GM18519 (cell line): ENCODE measurements around the gene BUB1.
"Not testable (repeated sequence)": the region's sequence is repeated elsewhere in the genome, so short reads cannot be mapped to it uniquely, and the experiment has no call there.

Source experiments
- ATAC-seq: cut with Tn5 transposase; IDR thresholded peaks from one replicate; pipeline ENCODE4 v1.9.1; 2021; ENCODE audit warnings: mild to moderate bottlenecking, moderate library complexity; ENCODE audit not compliant: unreplicated experiment, low FRiP score

BUB1 gene

GRCh38 chr2:110660558-110660957 lies 17.3 kb downstream of the BUB1 start:
- ATAC-seq = no peak

GRCh38 chr2:110659248-110659647 lies 18.6 kb downstream of the BUB1 start:
- ATAC-seq = no peak

- ATAC-seq = no peak
Observed at GRCh38 chr2:110657724-110658305, 20.0 kb downstream of the BUB1 start.

GRCh38 chr2:110655701-110656100 lies 22.2 kb downstream of the BUB1 start:
- no peak for ATAC-seq

GRCh38 chr2:110653861-110654260 lies 24.0 kb downstream of the BUB1 start:
- ATAC-seq = no peak

GRCh38 chr2:110650346-110650745 lies 27.5 kb downstream of the BUB1 start:
- no peak for ATAC-seq

- no peak for ATAC-seq
Observed at GRCh38 chr2:110647777-110648176, 30.1 kb downstream of the BUB1 start.

GRCh38 chr2:110645616-110646015 lies 32.2 kb downstream of the BUB1 start:
- no peak for ATAC-seq

- ATAC-seq = no peak
Observed at GRCh38 chr2:110644357-110644756, 33.5 kb downstream of the BUB1 start.

- no peak for ATAC-seq
Observed at GRCh38 chr2:110642360-110642759, 35.5 kb downstream of the BUB1 start.

GRCh38 chr2:110639972-110640371 lies 37.9 kb downstream of the BUB1 start:
- ATAC-seq = no peak

- no peak for ATAC-seq
Observed at GRCh38 chr2:110638952-110639695, 38.7 kb downstream of the BUB1 start.

- no peak for ATAC-seq
Observed at GRCh38 chr2:110638004-110638403, 39.9 kb downstream of the BUB1 start.

GRCh38 chr2:110637093-110637492 lies 40.8 kb downstream of the BUB1 start:
- ATAC-seq = no peak

- not testable (repeated sequence) for ATAC-seq
Observed at GRCh38 chr2:110635949-110636628, 41.8 kb downstream of the BUB1 start.

GRCh38 chr2:110627348-110627747 lies 50.5 kb downstream of the BUB1 start:
- not testable (repeated sequence) for ATAC-seq

- not testable (repeated sequence) for ATAC-seq
Observed at GRCh38 chr2:110619326-110619939, 58.4 kb downstream of the BUB1 start.

- not testable (repeated sequence) for ATAC-seq
Observed at GRCh38 chr2:110613927-110614326, 63.9 kb downstream of the BUB1 start.

GRCh38 chr2:110610613-110611250 lies 67.1 kb downstream of the BUB1 start:
- ATAC-seq = not testable (repeated sequence)

GRCh38 chr2:110609843-110610612 lies 67.8 kb downstream of the BUB1 start:
- ATAC-seq = not testable (repeated sequence)
